ENCODE results near the gene ATXN2L.

Gene ATXN2L

GRCh38 chr16:28822520-28823290 is at the start of gene ATXN2L:
Gene ATXN2L (plus strand): TSS chr16:28822999. CDS start chr16:28823260, 261 bp downstream.
- Histone ChIP-seq H3K36me3 (ENCODE audit: control insufficient read depth in 2 of 2, insufficient read depth in 1 of 2, low read length in 2 of 2) (peaks cover 28 to 35% of the 10 kb centered on the region in 2 experiments), H3K9me3 (ENCODE audit: control insufficient read depth, insufficient read depth, low read depth, low read length) (no peaks in the 10 kb centered on the region), H3K27ac (ENCODE audit: extremely low read depth, low read depth, low read length) (peak within 1 kb of the TSS; percentile 99), H3K4me3 (ENCODE audit: low read depth, low read length) (peak within 1 kb of the TSS; percentile 89), H3K4me1 (ENCODE audit: control insufficient read depth, insufficient read depth, low read length) (peaks cover 6% of the 10 kb centered on the region; the same call in 1 of the 2 replicates)
- ChIA-PET CTCF (interaction anchor here (0.6 to 0.9 kb wide), 3 partner anchors 10 to 545 kb away, joined by 3 to 4 read pairs (median 4); no protein-coding TSS in a partner anchor), POLR2A (interaction anchor here (0.5 to 4.0 kb wide), 14 partner anchors 9 to 137 kb away, joined by 3 to 39 read pairs (median 6); partner anchors contain the start of genes NFATC2IP, SH2B1 and TUFM)
- TF ChIP-seq ZNF423 (tag by site-specific recombination; IDR thresholded peaks at IDR 0.05) (no peak), ZFP69B (tag by site-specific recombination; IDR thresholded peaks at IDR 0.05) (peak; percentile 81), ZNF148 (tag by site-specific recombination; IDR thresholded peaks at IDR 0.05; ENCODE audit: borderline replicate concordance) (no peak), ZNF302 (tag by site-specific recombination; IDR thresholded peaks at IDR 0.05; ENCODE audit: low read depth) (no peak), KLF7 (tag by site-specific recombination; IDR thresholded peaks at IDR 0.05; ENCODE audit: borderline replicate concordance) (0 out of 2 replicates have a peak, but pooled peaks have one; percentile 80), MZF1 (tag by site-specific recombination; IDR thresholded peaks at IDR 0.05; ENCODE audit: borderline replicate concordance) (no peak), PRDM4 (tag by site-specific recombination; IDR thresholded peaks at IDR 0.05) (peak; percentile 57), ZNF174 (tag by site-specific recombination; IDR thresholded peaks at IDR 0.05) (no peak), WT1 (tag by site-specific recombination; IDR thresholded peaks at IDR 0.05) (no peak), ZNF202 (tag by site-specific recombination; IDR thresholded peaks at IDR 0.05; ENCODE audit: borderline replicate concordance) (no peak), ATF2 (tag by site-specific recombination; IDR thresholded peaks at IDR 0.05; ENCODE audit: low read depth) (no peak), ZBTB8A (tag by site-specific recombination; IDR thresholded peaks at IDR 0.05) (peak; percentile 52; the same call in 1 of the 2 replicates), ZNF416 (tag by site-specific recombination; IDR thresholded peaks at IDR 0.05) (no peak), REPIN1 (tag by site-specific recombination; IDR thresholded peaks at IDR 0.05; ENCODE audit: low read depth) (0 out of 2 replicates have a peak, but pooled peaks have one; percentile 13), ZNF223 (tag by site-specific recombination; IDR thresholded peaks at IDR 0.05) (peak; percentile 56; the same call in 1 of the 2 replicates), ZNF146 (tag by site-specific recombination; IDR thresholded peaks at IDR 0.05) (peak; percentile 62; the same call in 1 of the 2 replicates), ZNF266 (tag by site-specific recombination; IDR thresholded peaks at IDR 0.05; ENCODE audit: low read depth) (no peak), ZNF335 (tag by site-specific recombination; conservative IDR thresholded peaks at IDR 0.05) (peak; percentile 80), KLF16 (tag by site-specific recombination; IDR thresholded peaks at IDR 0.05) (peak; percentile 95), ZNF600 (tag by site-specific recombination; IDR thresholded peaks at IDR 0.05) (no peak), SALL2 (tag by site-specific recombination; IDR thresholded peaks at IDR 0.05; ENCODE audit: borderline replicate concordance) (peak; percentile 35; the same call in 1 of the 2 replicates), ZNF701 (tag by site-specific recombination; IDR thresholded peaks at IDR 0.05) (no peak), EGR2 (tag by site-specific recombination; IDR thresholded peaks at IDR 0.05; ENCODE audit: low read depth) (peak; percentile 96), ZNF274 (IDR thresholded peaks at IDR 0.05; ENCODE audit: low read length) (no peak), ZNF274 (tag by site-specific recombination; IDR thresholded peaks at IDR 0.05; ENCODE audit: borderline replicate concordance) (no peak), YY1 (tag by site-specific recombination; IDR thresholded peaks at IDR 0.05) (peak; percentile 73), ZNF645 (tag by site-specific recombination; IDR thresholded peaks at IDR 0.05) (0 out of 2 replicates have a peak, but pooled peaks have one; percentile 64), ZSCAN18 (tag by site-specific recombination; IDR thresholded peaks at IDR 0.05) (peak; percentile 78; the same call in 1 of the 2 replicates)
